Activated CD8-positive, alpha-beta memory T cell treated with anti-CD3 and anti-CD28 coated beads, Interleukin-2, amount 10 ng/mL, durations not matched to agents 7 days and 5 days (primary cell): ENCODE measurements around the gene CABLES2. TPM values are rescaled to one million over a fixed set of nuclear protein-coding genes. Genes with fewer than 3 reads are reported as not detected.

Experiments
- ATAC-seq: fragments of 150-1000 bp; cut with Tn5 transposase; one replicate; pipeline ENCODE4 v1.10.0; 2021; ENCODE audit warnings: moderate library complexity
- CTCF ChIA-PET: fragments of 350-600 bp; sonication (Branson Sonifier 250); formaldehyde crosslinking; loops from one replicate; lab custom pipeline; 2021; ENCODE audit warnings: antibody characterized with exemption; lab: Charles Lee
- DNase-seq: peaks from one replicate; pipeline ENCODE4 v3.0.0-alpha.2; 2020
- H3K27ac Mint-ChIP-seq: one replicate; pipeline ENCODE4 v1.8.0; 2021; ENCODE audit warnings: mild to moderate bottlenecking, mixed read lengths
- H3K27me3 Mint-ChIP-seq: one replicate; pipeline ENCODE4 v1.8.0; 2021; ENCODE audit warnings: mixed read lengths
- H3K36me3 Mint-ChIP-seq: one replicate; pipeline ENCODE4 v1.8.0; 2021; ENCODE audit warnings: mild to moderate bottlenecking, mixed read lengths
- H3K4me1 Mint-ChIP-seq: one replicate; pipeline ENCODE4 v1.8.0; 2021; ENCODE audit warnings: mixed read lengths
- H3K4me3 Mint-ChIP-seq: one replicate; pipeline ENCODE4 v1.8.0; 2021; ENCODE audit warnings: mild to moderate bottlenecking, moderate library complexity, mixed read lengths
- H3K9me3 Mint-ChIP-seq: one replicate; pipeline ENCODE4 v1.8.0; 2022; ENCODE audit warnings: low read depth, mixed read lengths
- total RNA-seq, 2 experiments: library from RNA; stranded (reverse); gene quantifications; one replicate each; pipeline ENCODE4 v1.2.3, GENCODE V29; 2021

The CABLES2 gene
- total RNA-seq, 2 experiments from 2014 or later = 15.6 to 16.5 TPM

- Mint-ChIP-seq H3K4me1 (no peaks in the 10 kb centered on the region), H3K36me3 (no peaks in the 10 kb centered on the region), H3K4me3 (no peak overlapping the region), H3K27me3 (no peaks in the 10 kb centered on the region), H3K27ac (no peak overlapping the region), H3K9me3 (peaks cover 5% of the 10 kb centered on the region)
- DNase-seq (no peak), ATAC-seq (no peak)
- CTCF ChIA-PET = no interaction called here
Measured at GRCh38 chr20:62353289-62354030, 53.6 kb downstream of the CABLES2 start.

DNA sequence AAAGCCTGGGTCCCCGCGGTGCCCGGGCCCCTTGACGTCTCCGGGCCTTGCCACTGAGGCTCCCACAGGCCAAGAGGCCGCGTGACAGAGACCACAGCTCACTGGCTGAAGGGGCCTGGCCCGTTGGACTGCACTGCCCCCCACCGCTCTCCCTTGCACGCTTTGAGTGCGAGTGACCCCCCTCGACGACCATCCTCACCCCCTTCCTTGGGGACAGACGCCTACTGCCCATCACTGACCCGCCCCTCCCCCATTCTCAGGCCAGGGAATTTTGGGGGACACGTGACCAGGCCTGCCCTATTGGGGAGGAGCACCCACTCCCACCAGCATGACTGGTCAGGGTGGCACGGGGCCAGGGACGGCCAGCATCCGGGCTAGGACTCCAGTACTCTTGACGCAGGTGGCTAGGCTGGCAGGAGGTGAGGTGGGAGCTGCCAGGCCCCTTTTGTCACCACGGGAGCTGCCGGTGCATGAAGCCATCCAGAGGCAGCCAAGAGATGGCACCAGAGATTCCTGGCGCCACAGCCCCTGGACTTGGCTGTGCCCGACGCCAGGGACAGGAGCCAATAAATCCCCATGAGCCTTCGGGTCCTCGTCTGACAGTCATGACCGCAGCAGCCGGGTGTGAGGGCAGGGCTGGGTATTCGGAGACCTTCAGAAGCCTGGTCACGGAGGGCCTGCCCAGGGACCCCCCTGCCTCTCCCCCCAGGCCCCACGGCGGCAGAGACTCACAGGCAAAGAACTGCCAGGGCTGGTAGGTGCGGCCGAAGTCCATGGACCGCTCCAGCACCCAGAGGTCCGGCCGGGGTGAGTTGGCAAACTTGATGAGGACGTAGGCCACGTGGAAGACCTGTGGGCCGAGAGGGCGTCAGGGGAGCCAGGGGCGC, 54.4 kb downstream of the CABLES2 start:
- CTCF ChIA-PET = no interaction called here
- Mint-ChIP-seq H3K27me3 (no peaks in the 10 kb centered on the region), H3K36me3 (no peaks in the 10 kb centered on the region), H3K4me3 (no peak overlapping the region), H3K4me1 (no peaks in the 10 kb centered on the region), H3K27ac (no peak overlapping the region), H3K9me3 (peaks cover 8% of the 10 kb centered on the region)
- ATAC-seq = no peak
- no peak for DNase-seq

GRCh38 chr20:62351469-62352401, 55.4 kb downstream of the CABLES2 start:
- Mint-ChIP-seq H3K36me3 (no peaks in the 10 kb centered on the region), H3K4me3 (no peak overlapping the region), H3K27ac (no peak overlapping the region), H3K9me3 (peaks cover 8% of the 10 kb centered on the region), H3K27me3 (no peaks in the 10 kb centered on the region), H3K4me1 (no peaks in the 10 kb centered on the region)
- DNase-seq = no peak
- no peak for ATAC-seq
- CTCF ChIA-PET = no interaction called here

- Mint-ChIP-seq H3K36me3 (no peaks in the 10 kb centered on the region), H3K4me1 (no peaks in the 10 kb centered on the region), H3K4me3 (no peak overlapping the region), H3K27ac (no peak overlapping the region), H3K9me3 (peaks cover 8% of the 10 kb centered on the region), H3K27me3 (no peaks in the 10 kb centered on the region)
- ATAC-seq = no peak
- no peak for DNase-seq
- CTCF ChIA-PET = no interaction called here
Measured at GRCh38 chr20:62350629-62351422, 56.3 kb downstream of the CABLES2 start.

DNA sequence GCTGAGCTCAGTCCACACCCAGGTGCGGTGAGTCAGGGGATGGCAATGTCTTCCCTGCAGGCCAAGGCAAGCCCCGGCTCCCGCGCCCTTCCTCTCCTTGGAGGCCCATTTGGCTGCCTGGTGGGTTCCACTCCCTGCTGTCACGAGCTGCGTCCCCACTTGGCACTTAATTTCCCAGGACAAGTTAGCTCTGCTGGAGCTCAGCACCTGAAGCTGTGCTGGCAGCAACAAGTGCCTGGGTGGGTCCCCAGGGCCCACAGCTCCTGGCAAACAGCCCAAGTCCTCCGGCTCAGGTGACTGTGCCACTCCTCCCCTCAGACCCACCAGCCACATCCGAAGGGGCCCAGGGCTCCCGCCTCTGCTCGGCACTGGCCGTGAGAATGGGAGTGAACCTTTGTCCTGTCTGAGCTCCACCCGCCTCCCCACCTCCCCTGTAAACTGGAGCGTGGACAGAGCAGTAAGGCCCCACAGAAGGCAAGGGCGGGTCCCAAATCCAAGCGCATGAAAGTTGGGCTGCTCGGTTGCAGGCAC, 56.9 kb downstream of the CABLES2 start:
- no peak overlapping the region for H3K27ac Mint-ChIP-seq
- no peaks in the 10 kb centered on the region for H3K27me3 Mint-ChIP-seq
- no peak for DNase-seq
- CTCF ChIA-PET = no interaction called here
- no peak overlapping the region for H3K4me3 Mint-ChIP-seq
- no peaks in the 10 kb centered on the region for H3K36me3 Mint-ChIP-seq
- ATAC-seq = no peak
- H3K9me3 Mint-ChIP-seq = peaks cover 8% of the 10 kb centered on the region
- H3K4me1 Mint-ChIP-seq = no peaks in the 10 kb centered on the region

DNA sequence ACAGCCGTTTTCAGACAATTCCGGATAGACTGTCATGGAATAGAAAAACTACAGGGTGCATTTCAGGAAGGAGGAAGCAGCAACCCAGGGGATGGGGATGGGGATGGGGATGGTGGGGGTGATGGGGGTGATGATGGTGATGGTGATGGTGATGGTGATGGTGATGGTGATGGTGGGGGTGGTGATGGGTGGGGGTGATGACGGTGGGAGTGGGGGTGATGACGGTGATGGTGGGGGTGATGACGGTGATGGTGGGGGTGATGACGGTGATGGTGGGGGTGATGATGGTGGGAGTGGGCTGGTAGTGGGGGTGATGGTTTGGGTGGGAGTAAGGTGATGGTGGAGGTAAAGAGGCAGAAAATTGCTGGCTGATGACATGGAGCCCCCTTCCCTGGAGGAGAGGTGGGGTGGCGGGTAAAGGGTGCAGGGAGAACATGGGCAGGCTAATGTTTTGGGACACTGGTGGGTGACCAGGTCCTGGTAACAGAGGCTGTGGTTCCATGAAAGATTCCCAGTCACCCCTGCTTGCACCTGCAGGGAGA, 57.5 kb downstream of the CABLES2 start:
- Mint-ChIP-seq H3K36me3 (no peaks in the 10 kb centered on the region), H3K4me1 (no peaks in the 10 kb centered on the region), H3K27ac (no peak overlapping the region), H3K27me3 (no peaks in the 10 kb centered on the region), H3K9me3 (peaks cover 8% of the 10 kb centered on the region), H3K4me3 (no peak overlapping the region)
- no peak for ATAC-seq
- CTCF ChIA-PET = no interaction called here
- no peak for DNase-seq

DNA sequence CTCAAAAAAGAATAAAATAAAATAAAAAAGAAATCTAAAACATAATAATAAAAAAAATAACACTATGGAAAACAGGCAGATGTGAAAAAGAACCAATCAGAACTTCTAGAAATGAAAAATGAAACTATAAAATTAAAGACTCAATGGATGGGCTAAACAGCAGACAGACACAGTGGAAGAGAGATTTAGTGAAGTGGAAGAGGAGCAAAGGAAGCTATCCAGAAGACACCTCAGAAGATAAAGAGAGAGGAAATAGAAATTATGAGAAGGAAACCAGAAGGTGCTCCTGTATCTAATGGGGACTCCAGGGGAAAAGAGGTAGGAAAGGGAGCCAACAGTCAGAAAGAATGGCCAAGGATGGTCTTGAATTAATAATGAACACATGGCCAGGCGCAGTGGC, 58.5 kb downstream of the CABLES2 start:
- H3K9me3 Mint-ChIP-seq = peaks cover 8% of the 10 kb centered on the region
- H3K4me3 Mint-ChIP-seq = no peak overlapping the region
- no peak for ATAC-seq
- H3K4me1 Mint-ChIP-seq = no peaks in the 10 kb centered on the region
- H3K27me3 Mint-ChIP-seq = no peaks in the 10 kb centered on the region
- DNase-seq = no peak
- CTCF ChIA-PET = no interaction called here
- H3K27ac Mint-ChIP-seq = no peak overlapping the region
- H3K36me3 Mint-ChIP-seq = no peaks in the 10 kb centered on the region

- Mint-ChIP-seq H3K9me3 (peaks cover 8% of the 10 kb centered on the region), H3K4me1 (no peaks in the 10 kb centered on the region), H3K27ac (no peak overlapping the region), H3K36me3 (no peaks in the 10 kb centered on the region), H3K4me3 (no peak overlapping the region), H3K27me3 (peaks cover 2% of the 10 kb centered on the region)
- ATAC-seq = no peak
- no peak for DNase-seq
- CTCF ChIA-PET = no interaction called here
Measured at GRCh38 chr20:62347445-62347844, 59.6 kb downstream of the CABLES2 start.

DNA sequence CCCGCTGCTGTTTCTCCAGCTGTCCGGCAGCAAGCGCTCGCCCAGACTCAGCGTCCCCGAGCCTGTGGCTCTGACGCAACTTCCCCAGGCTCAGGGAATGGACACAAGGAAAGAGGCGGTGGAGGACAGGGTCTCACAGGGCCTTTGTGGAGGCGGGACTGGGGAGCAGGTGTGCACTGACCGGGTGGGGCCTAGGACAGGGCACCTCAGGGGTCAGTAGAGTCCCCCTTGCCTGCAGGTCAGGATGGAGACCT, 60.0 kb downstream of the CABLES2 start:
- Mint-ChIP-seq H3K27ac (no peak overlapping the region), H3K4me1 (no peaks in the 10 kb centered on the region), H3K9me3 (peaks cover 8% of the 10 kb centered on the region), H3K36me3 (no peaks in the 10 kb centered on the region), H3K4me3 (no peak overlapping the region), H3K27me3 (peaks cover 2% of the 10 kb centered on the region)
- ATAC-seq = no peak
- CTCF ChIA-PET = no interaction called here
- DNase-seq = no peak

GRCh38 chr20:62346398-62347150, 60.5 kb downstream of the CABLES2 start:
- DNase-seq = no peak
- Mint-ChIP-seq H3K9me3 (peaks cover 8% of the 10 kb centered on the region), H3K4me3 (no peak overlapping the region), H3K27ac (no peak overlapping the region), H3K4me1 (no peaks in the 10 kb centered on the region), H3K27me3 (peaks cover 2% of the 10 kb centered on the region), H3K36me3 (no peaks in the 10 kb centered on the region)
- no peak for ATAC-seq
- CTCF ChIA-PET = no interaction called here

DNA sequence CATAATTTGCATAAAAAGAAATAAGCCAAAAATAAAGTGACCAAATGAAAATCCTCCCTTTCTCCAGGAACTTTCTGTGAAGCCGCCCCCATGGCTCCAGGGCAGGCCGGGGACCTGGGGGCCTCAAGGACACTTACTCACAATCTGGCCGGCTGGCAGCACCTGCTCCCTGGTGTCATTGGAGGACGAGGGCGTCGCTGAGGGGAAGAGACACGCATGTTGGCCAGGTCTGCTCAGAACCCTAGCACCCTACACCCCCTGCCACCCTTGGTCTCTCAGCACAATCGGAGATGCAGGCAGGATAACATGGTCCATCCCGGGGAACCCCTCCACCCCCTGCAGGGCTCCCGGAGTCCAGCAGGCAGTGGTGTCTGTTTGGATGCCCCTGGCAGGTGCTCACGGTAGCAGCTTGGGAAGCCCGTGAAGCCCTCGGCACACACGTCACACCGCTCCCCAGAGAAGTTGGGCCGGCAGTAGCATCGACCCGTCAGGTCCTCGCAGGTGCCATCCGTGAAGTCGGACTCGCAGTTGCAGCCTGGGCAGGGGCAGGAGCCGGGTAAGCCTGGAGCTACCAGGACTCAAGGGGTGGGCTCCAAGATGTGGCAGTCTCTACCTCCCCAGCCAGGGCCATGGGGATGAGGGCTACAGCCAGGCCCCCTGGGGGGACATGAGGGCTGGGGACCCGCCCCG, 61.3 kb downstream of the CABLES2 start:
- H3K27me3 Mint-ChIP-seq = peaks cover 5% of the 10 kb centered on the region
- no peak for DNase-seq
- H3K4me3 Mint-ChIP-seq = no peak overlapping the region
- CTCF ChIA-PET = no interaction called here
- no peaks in the 10 kb centered on the region for H3K4me1 Mint-ChIP-seq
- peaks cover 8% of the 10 kb centered on the region for H3K9me3 Mint-ChIP-seq
- H3K36me3 Mint-ChIP-seq = no peaks in the 10 kb centered on the region
- H3K27ac Mint-ChIP-seq = no peak overlapping the region
- no peak for ATAC-seq
